22Rv1 (cell line): Measurements from ENCODE around the gene SYCN.

ENCODE experiments used
- ZFX ChIP-seq: fragments of 450-650 bp; IDR thresholded peaks from 2 replicates; pipeline ENCODE4 v1.6.1; 2017; ENCODE audit warnings: antibody characterized with exemption, borderline replicate concordance
- TF ChIP-seq, protein P1 (sequence below): fragments of 450-650 bp; IDR thresholded peaks from 2 replicates; pipeline ENCODE4 v1.5.1; 2017; ENCODE audit warnings: mild to moderate bottlenecking

DNA sequence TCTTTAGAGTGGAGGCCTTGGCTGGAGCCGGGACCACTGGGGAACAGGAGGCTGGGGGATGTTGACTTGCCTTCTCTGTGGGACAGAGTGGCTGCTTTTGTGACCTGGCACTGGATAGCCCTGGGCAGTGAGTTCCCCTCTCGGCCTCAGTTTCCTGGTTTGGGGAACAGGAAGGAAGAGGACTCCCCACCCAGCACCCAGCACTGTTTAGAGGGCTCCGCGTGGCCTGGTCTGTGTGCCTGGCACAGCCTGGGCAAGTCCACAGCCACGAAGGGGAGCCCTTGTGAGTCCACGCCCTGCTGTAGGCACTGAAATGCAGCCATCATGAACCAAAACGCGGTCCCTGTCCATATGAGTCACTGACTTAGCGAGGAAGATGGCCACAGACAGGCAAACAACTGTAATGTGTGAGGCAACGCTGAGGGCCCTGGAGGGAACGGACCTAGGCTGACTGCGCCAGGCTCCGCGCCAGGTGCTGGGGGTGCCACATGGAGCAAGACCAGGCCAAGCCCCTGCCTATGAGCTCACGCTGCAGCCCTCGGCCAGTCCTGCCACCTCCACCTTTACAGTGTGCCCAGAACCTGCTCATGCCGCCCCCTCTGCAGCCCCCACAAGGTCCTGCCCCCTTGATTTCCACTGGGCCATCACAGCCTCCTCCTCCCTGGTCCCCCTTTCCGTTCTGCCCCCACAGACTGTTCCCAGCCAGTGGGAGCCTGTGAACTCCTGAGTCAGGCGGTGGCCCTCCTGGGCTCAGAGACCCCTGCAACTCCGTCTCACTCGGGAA lies 43.0 kb downstream of the SYCN start:
- TF ChIP-seq, protein P1, sequence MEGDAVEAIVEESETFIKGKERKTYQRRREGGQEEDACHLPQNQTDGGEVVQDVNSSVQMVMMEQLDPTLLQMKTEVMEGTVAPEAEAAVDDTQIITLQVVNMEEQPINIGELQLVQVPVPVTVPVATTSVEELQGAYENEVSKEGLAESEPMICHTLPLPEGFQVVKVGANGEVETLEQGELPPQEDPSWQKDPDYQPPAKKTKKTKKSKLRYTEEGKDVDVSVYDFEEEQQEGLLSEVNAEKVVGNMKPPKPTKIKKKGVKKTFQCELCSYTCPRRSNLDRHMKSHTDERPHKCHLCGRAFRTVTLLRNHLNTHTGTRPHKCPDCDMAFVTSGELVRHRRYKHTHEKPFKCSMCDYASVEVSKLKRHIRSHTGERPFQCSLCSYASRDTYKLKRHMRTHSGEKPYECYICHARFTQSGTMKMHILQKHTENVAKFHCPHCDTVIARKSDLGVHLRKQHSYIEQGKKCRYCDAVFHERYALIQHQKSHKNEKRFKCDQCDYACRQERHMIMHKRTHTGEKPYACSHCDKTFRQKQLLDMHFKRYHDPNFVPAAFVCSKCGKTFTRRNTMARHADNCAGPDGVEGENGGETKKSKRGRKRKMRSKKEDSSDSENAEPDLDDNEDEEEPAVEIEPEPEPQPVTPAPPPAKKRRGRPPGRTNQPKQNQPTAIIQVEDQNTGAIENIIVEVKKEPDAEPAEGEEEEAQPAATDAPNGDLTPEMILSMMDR: no peak
- no peak for TF ChIP-seq ZFX
